GM19467 (cell line): ENCODE measurements around the gene RASGRF1.
A peak's percentile ranks its signal among the peaks of the same experiment; 100 is the strongest.
"Not testable (repeated sequence)": the region's sequence is repeated elsewhere in the genome, so short reads cannot be mapped to it uniquely, and the experiment has no call there.

ENCODE experiments used
- ATAC-seq: cut with Tn5 transposase; IDR thresholded peaks from one replicate; pipeline ENCODE4 v1.9.1; 2021; ENCODE audit warnings: mild to moderate bottlenecking, moderate library complexity; ENCODE audit not compliant: unreplicated experiment

The RASGRF1 gene

GRCh38 chr15:78938658-78939488 is 151.7 kb downstream of the RASGRF1 start:
- peak; percentile 65 for ATAC-seq

- ATAC-seq, result no peak
Observed at GRCh38 chr15:78937132-78937739, 153.3 kb downstream of the RASGRF1 start.

- no peak for ATAC-seq
Observed at GRCh38 chr15:78934655-78935023, 155.9 kb downstream of the RASGRF1 start.

GRCh38 chr15:78933823-78934654 is 156.5 kb downstream of the RASGRF1 start:
- no peak for ATAC-seq

- no peak for ATAC-seq
Observed at GRCh38 chr15:78933187-78933822, 157.3 kb downstream of the RASGRF1 start.

GRCh38 chr15:78932258-78932808 is 158.2 kb downstream of the RASGRF1 start:
- no peak for ATAC-seq

- no peak for ATAC-seq
Observed at GRCh38 chr15:78931439-78932257, 158.9 kb downstream of the RASGRF1 start.

GRCh38 chr15:78930577-78931388 is 159.8 kb downstream of the RASGRF1 start:
- no peak for ATAC-seq

- no peak for ATAC-seq
Observed at GRCh38 chr15:78929536-78930264, 160.9 kb downstream of the RASGRF1 start.

- ATAC-seq, result no peak
Observed at GRCh38 chr15:78928616-78929093, 161.9 kb downstream of the RASGRF1 start.

- ATAC-seq, result not testable (repeated sequence)
Observed at GRCh38 chr15:78928176-78928575, 162.4 kb downstream of the RASGRF1 start.

- no peak for ATAC-seq
Observed at GRCh38 chr15:78927077-78927790, 163.3 kb downstream of the RASGRF1 start.

- no peak for ATAC-seq
Observed at GRCh38 chr15:78925956-78926743, 164.4 kb downstream of the RASGRF1 start.

GRCh38 chr15:78925076-78925624 is 165.4 kb downstream of the RASGRF1 start:
- ATAC-seq, result no peak

- no peak for ATAC-seq
Observed at GRCh38 chr15:78923480-78924360, 166.9 kb downstream of the RASGRF1 start.

- no peak for ATAC-seq
Observed at GRCh38 chr15:78923015-78923414, 167.6 kb downstream of the RASGRF1 start.
